ENCODE measurements around the gene NR6A1. TPM values are rescaled to one million over a fixed set of nuclear protein-coding genes. Genes with fewer than 3 reads are reported as not detected.

Gene NR6A1
- total and polyA plus RNA-seq, 2 of the 8 experiments (the other 6 are each of a cell fraction or from before 2014, with no cell fraction given) = 93.2 to 237 TPM

DNA sequence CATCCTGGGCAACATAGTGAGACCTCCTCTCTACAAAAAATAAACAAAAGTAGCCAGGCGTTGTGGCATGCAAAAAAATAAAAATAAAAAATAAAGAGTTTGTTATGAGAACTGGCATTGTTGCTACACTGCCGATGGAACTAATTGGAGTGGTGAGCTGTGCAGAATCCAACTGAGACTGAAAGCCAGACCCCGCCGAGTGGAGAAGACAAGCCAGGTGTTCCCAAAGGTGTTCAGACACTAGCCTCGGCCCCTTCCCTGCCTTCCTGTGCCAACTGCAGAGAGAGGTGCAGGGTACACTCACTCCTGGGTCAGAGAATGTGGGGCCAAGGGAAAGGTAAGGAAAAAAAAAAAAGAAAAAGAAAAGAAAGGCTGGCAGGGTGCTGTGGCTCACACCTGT, 44.5 kb upstream of the NR6A1 start (continued):
- TF ChIP-seq, protein P1, sequence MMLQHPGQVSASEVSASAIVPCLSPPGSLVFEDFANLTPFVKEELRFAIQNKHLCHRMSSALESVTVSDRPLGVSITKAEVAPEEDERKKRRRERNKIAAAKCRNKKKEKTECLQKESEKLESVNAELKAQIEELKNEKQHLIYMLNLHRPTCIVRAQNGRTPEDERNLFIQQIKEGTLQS (IDR thresholded peaks at IDR 0.05; ENCODE audit: insufficient read depth, low read depth, low read length) = no peak
- TF ChIP-seq CTBP2 (IDR thresholded peaks at IDR 0.05; ENCODE audit: borderline replicate concordance, insufficient read depth, insufficient read length, low read length) = no peak
- no peak for TF ChIP-seq BRCA1 (IDR thresholded peaks at IDR 0.05; ENCODE audit: low read depth, low read length)
- TF ChIP-seq TCF12 (IDR thresholded peaks at IDR 0.05; ENCODE audit: low read depth, low read length) = no peak
- TF ChIP-seq SUZ12 (IDR thresholded peaks at IDR 0.05; ENCODE audit: low read length) = no peak

Data from H1 (cell line).